ENCODE data around the gene LRRC4B.
A peak's percentile ranks its signal among the peaks of the same experiment; 100 is the strongest.
"Not testable (repeated sequence)": the region's sequence is repeated elsewhere in the genome, so short reads cannot be mapped to it uniquely, and the experiment has no call there.

Gene LRRC4B

GRCh38 chr19:50481351-50482149, 86.7 kb downstream of the LRRC4B start:
- DNase-seq: no peak

- no peak for DNase-seq
Measured at GRCh38 chr19:50480281-50481111, 87.7 kb downstream of the LRRC4B start.

- DNase-seq: no peak
Measured at GRCh38 chr19:50479761-50480251, 88.4 kb downstream of the LRRC4B start.

DNA sequence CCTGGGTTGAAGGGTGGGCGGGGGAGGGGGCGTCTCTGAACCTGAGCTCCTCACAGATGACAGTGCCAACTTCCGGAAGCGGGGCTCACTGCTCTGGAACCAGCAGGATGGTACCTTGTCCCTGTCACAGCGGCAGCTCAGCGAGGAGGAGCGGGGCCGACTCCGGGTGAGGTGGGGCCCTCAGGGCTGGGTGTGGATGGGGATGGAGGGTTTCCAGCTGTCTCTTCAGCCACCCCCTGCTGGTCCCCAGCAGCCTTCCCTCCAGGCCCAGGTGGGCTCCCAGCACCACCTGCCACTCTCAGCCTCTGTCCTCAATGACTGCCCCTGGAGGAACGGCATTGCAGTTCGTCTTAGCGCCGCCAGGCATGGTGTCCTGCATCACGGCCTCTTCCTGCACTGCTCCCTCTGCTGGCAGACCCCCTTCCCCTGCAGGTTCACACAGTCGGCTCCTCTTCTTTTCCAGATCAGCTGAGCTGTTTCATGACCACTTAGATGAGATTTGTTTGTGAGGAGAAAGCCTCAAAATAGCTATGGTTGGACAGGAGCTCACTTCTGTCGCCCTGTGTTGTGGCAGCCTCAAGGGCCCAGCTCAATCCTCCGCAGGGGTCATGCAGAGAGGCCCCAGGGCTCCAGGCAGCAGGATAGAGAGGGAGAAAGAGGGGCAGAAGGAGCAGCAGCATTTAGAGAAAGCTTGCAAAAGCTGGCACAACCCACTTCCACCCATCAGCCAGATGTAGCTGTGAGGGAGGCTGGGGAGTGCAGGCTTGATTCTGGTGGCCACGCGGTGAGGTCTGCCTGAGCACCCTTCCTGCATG, 89.1 kb downstream of the LRRC4B start:
- DNase-seq: peak; percentile 22

DNA sequence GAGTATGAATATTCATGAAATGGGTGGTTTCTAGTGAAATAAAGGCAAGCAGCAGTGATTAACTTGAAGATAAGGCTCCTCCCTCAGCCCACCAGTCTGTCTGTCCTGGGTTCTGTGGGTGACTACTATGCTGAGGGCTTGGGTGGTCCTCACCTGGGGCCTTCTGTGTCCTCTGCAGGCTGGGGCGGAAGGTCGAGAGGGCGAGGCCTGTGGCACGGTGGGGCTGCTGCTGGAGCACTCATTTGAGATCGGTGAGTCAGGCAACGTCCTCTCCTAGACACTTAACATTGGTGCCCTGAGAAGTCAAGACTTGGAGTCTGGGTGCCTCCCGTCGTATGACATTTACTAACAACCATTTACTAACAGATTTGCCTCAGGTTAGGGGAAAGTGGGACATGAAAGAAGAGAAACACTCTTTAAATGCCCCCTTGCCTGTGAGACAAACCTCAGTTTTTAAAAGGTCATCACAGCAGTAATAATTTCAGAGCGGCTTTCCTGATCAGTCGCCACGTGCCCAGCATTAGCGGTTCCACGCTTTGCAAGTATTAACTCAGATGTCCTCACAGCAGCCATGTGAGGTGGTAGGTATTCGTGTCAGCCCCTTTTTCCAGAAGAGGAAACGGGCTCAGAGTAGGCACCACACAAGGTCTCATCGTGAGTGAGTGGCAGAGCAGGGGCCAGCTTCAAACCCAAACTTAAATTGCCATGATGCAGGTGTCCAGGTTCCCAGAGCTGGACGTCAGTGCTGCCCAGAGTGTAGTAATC, 90.3 kb downstream of the LRRC4B start:
- no peak for DNase-seq

DNA sequence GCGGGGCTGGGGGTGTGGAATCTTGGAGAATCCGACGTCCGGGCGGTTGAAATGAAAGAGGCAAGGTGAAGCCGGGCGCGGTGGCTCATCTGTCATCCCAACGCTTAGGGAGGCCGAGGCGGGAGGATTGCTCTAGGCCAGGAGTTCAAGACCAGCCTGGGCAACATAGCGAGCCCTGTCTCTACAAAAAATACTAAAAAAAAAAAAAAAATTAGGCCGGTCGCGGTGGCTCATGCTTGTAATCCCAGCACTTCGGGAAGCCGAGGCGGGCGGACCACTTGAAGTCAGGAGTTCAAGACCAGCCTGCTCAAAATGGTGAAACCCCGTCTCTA, 91.4 kb downstream of the LRRC4B start:
- DNase-seq: no peak

- DNase-seq: peak; percentile 98
Measured at GRCh38 chr19:50476224-50476906, 91.9 kb downstream of the LRRC4B start, which contains the start of the genes EMC10 and GARIN5A. Gene EMC10 (plus strand): TSS chr19:50476507. CDS start chr19:50476545, 38 bp downstream. Gene GARIN5A (minus strand): TSS chr19:50476848. CDS start chr19:50476388, 460 bp downstream.

DNA sequence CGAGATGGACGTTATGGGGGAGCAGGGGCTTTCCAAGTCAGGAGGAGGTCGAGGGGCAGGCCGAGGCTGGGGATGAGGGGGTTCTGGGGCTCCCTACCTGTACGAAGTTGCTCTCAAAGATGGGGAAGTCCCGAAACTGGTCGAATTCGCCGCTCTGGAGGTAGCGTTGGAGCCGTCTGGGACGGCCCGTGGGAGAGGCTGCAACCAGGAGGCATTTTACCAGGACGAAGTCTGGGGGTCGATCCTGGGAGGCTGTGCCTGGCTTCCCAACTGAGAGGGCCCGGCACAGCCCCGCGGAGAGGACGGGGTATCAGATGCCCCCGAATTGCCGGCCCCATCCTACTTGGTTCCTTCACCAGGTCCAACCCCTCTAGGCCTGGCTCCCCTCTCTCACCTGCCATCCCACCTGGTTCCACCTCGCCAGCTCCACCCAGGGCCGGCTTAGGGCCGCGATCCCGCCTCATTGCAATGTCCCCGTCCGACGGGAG, 92.5 kb downstream of the LRRC4B start:
- DNase-seq: no peak

DNA sequence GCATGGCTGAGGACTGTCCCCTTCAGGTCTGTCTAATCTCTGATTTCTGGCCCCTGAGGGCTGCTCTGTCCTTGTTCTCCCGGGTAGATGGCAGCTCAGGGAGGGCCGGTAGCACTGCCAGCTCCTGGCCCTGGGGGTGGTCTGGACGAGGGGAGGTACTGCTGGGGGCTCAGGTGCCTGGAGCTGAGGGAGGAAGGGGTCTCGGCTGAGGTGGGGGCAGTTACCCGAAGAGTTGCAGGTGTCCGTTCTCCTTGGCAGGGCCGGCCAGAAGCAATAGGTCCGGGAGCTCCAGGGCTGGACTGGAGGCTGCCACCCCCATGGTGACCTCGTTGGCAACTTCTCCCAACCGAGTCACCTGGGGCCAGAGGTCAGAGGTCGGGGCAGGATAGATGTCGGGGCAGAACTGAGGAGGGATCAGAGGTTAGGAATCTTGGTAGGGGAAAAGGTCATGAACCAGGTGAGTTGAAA, 93.1 kb downstream of the LRRC4B start:
- DNase-seq: no peak

- not testable (repeated sequence) for DNase-seq
Measured at GRCh38 chr19:50473336-50473735, 94.9 kb downstream of the LRRC4B start.

GRCh38 chr19:50468818-50469217, 99.4 kb downstream of the LRRC4B start:
- no peak for DNase-seq

- no peak for DNase-seq
Measured at GRCh38 chr19:50467566-50467965, 100.7 kb downstream of the LRRC4B start.
